PC-9 (cell line): ENCODE measurements around the gene NRG3. TPM values are rescaled to one million over a fixed set of nuclear protein-coding genes. Genes with fewer than 3 reads are reported as not detected.

Source experiments
- BruUV-seq: library from RNA; stranded (reverse); fragments of 400-500 nt; replicated peaks from 2 replicates; lab custom pipeline; 2021; lab: Mats Ljungman, UMichigan
- CTCF ChIA-PET: fragments of 300-600 bp; sonication (Branson Sonifier 250); formaldehyde crosslinking; loops from one replicate; lab custom pipeline; 2022; ENCODE audit warnings: antibody characterized with exemption; lab: Charles Lee
- POLR2A ChIA-PET: fragments of 300-600 bp; sonication (Branson Sonifier 250); formaldehyde crosslinking; loops from one replicate; lab custom pipeline; 2022; ENCODE audit warnings: antibody characterized with exemption; ENCODE audit not compliant: unreplicated experiment; lab: Charles Lee
- DNase-seq, 2 experiments: peaks; one replicate each; pipeline versions ENCODE4 v3.0.0 to v3.0.0-alpha.2; 2015 to 2022; ENCODE audit warnings: mixed read lengths in 1 of 2
- H2AFZ ChIP-seq: fragments of 200-600 bp; sonication (generic); 2 replicates; pipeline ENCODE4 v1.8.1; 2017; ENCODE audit warnings: antibody characterized with exemption
- H3F3A ChIP-seq: fragments of 200-600 bp; sonication (generic); 2 replicates; pipeline ENCODE4 v1.8.1; 2017; ENCODE audit warnings: antibody characterized with exemption, mild to moderate bottlenecking, low read depth; ENCODE audit not compliant: insufficient read depth
- H3K27ac ChIP-seq: fragments of 200-600 bp; sonication (generic); 2 replicates; pipeline ENCODE4 v1.6.1; 2016; ENCODE audit warnings: mixed run types
- H3K27me3 ChIP-seq: fragments of 200-600 bp; sonication (generic); 2 replicates; pipeline ENCODE4 v1.6.1; 2016; ENCODE audit warnings: low read depth, mixed run types; ENCODE audit not compliant: insufficient read depth
- H3K36me3 ChIP-seq: fragments of 200-600 bp; sonication (generic); 2 replicates; pipeline ENCODE4 v1.6.1; 2016; ENCODE audit warnings: low read depth, mixed run types
- H3K4me1 ChIP-seq: fragments of 200-600 bp; sonication (generic); replicated peaks from 2 replicates; pipeline ENCODE4 v1.6.1; 2016; ENCODE audit warnings: mixed run types; ENCODE audit not compliant: insufficient read depth
- H3K4me2 ChIP-seq: fragments of 200-600 bp; sonication (generic); 2 replicates; pipeline ENCODE4 v1.6.1; 2017; ENCODE audit warnings: mixed run types
- H3K4me3 ChIP-seq: fragments of 200-600 bp; sonication (generic); 2 replicates; pipeline ENCODE4 v1.6.1; 2016; ENCODE audit warnings: mixed run types
- H3K79me2 ChIP-seq: fragments of 200-600 bp; sonication (generic); 2 replicates; pipeline ENCODE4 v1.6.1; 2017; ENCODE audit warnings: low read depth, mixed run types
- H3K9me2 ChIP-seq: fragments of 200-600 bp; sonication (generic); 2 replicates; pipeline ENCODE4 v1.8.1; 2017; ENCODE audit warnings: mild to moderate bottlenecking; ENCODE audit not compliant: insufficient read depth
- H3K9me3 ChIP-seq: fragments of 200-600 bp; sonication (generic); 2 replicates; pipeline ENCODE4 v1.8.1; 2016; ENCODE audit warnings: low read depth; ENCODE audit not compliant: insufficient read depth
- H4K20me1 ChIP-seq: fragments of 200-600 bp; sonication (generic); 2 replicates; pipeline ENCODE4 v1.8.1; 2017; ENCODE audit not compliant: insufficient read depth
- EZH2 ChIP-seq: fragments of 200-600 bp; sonication (generic); IDR thresholded peaks from 2 replicates; pipeline ENCODE4 v1.8.0; 2017; ENCODE audit warnings: antibody characterized with exemption, low read depth
- intact Hi-C: fragments of 100-400 bp; cut with micrococcal nuclease; formaldehyde crosslinking; loops from one replicate; pipeline ENCODE4 v1.10.0; 2022; ENCODE audit not compliant: unreplicated experiment
- total RNA-seq: library from RNA; stranded (reverse); gene quantifications from 2 replicates; pipeline ENCODE4 v1.2.3, GENCODE V29; 2021
- TF ChIP-seq, protein P1 (sequence below): fragments of 200-600 bp; sonication (generic); conservative IDR thresholded peaks from 2 replicates; pipeline ENCODE4 v1.6.1; 2017; ENCODE audit warnings: mixed run types, antibody characterized with exemption, mild to moderate bottlenecking, moderate library complexity

Gene NRG3
- total RNA-seq, 1 experiment from 2014 or later: not detected

DNA sequence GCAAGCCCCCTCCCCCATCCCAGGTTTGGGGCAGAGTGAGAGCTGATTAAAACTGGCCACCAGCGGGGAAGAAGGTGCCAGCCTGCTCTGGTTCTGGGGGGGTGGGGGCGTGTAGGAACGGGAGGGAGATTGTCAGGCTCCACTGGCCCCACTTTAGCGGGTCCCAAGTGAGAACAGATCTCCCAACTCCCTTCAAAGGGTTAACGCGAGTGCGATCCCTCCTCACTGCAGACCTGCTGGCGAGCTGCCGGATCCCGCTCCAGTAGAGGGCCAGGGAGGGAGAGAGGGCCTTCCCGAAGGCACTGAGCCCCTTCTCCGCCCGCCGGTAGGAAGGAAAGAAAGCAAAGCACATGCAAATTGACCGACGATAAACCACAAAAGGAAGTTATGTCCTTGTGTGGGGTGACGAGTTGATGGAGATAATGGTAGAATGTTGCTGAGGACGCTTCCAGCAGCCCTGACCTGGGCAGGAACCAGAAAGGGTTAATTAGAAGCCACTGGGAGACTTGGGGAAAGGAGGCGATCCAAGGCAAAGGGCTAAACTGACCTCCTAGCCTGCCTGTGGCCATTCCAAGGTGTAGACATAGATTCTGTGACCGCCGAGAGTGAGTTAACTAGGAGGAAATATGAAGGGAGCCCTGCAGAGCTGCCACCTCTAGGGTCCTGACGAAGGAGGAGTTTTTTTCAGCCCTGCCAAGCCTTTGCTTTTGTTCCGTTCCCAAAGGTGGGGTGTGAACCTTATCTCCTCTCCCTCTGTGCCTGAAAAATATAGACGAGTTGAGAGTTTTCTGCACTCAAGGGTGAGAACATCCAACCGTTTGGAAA is 1.5 kb downstream of the NRG3 start:
- H3K27ac ChIP-seq: no peak overlapping the region
- no TSS peak for BruUV-seq
- no peaks in the 10 kb centered on the region for H3K9me3 ChIP-seq
- TF ChIP-seq, protein P1, sequence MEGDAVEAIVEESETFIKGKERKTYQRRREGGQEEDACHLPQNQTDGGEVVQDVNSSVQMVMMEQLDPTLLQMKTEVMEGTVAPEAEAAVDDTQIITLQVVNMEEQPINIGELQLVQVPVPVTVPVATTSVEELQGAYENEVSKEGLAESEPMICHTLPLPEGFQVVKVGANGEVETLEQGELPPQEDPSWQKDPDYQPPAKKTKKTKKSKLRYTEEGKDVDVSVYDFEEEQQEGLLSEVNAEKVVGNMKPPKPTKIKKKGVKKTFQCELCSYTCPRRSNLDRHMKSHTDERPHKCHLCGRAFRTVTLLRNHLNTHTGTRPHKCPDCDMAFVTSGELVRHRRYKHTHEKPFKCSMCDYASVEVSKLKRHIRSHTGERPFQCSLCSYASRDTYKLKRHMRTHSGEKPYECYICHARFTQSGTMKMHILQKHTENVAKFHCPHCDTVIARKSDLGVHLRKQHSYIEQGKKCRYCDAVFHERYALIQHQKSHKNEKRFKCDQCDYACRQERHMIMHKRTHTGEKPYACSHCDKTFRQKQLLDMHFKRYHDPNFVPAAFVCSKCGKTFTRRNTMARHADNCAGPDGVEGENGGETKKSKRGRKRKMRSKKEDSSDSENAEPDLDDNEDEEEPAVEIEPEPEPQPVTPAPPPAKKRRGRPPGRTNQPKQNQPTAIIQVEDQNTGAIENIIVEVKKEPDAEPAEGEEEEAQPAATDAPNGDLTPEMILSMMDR: no peak
- no peak for TF ChIP-seq EZH2
- no peaks in the 10 kb centered on the region for H3K27me3 ChIP-seq
- no peak overlapping the region for H3K4me3 ChIP-seq
- ChIA-PET CTCF (no interaction called here), POLR2A (no interaction called here)
- intact Hi-C loops: no loop called here
- H3K4me2 ChIP-seq: no peak overlapping the region
- H2AFZ ChIP-seq: no peak overlapping the region
- H4K20me1 ChIP-seq: no peaks in the 10 kb centered on the region
- no peaks in the 10 kb centered on the region for H3K36me3 ChIP-seq
- H3K4me1 ChIP-seq: no peaks in the 10 kb centered on the region
- H3K79me2 ChIP-seq: no peaks in the 10 kb centered on the region
- DNase-seq: no peak
- no peaks in the 10 kb centered on the region for H3K9me2 ChIP-seq
- no peaks in the 10 kb centered on the region for H3F3A ChIP-seq

DNA sequence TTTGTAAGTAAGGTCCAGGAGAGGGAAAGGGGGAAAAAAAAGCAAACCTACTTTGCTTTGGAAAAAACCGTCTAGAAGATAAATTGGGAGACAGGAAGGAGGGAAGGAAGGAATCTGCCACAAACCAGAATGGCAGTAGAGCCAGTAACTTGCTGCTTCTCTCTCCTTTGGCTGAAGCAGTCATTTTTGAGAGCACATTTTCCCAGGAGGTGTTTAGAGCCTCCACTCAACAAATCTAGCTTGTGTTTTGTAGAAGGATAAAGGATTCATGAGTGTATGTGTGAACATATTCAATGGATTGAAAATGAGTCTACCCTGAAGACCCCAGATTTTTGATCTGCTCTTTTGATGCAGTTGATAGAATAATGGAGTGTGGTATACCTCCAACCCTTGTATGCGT is 2.6 kb downstream of the NRG3 start:
- Histone ChIP-seq H3K9me2 (no peaks in the 10 kb centered on the region), H3K27me3 (no peaks in the 10 kb centered on the region), H3K4me2 (no peak overlapping the region), H3K79me2 (no peaks in the 10 kb centered on the region), H3F3A (no peaks in the 10 kb centered on the region), H3K4me3 (no peak overlapping the region), H3K4me1 (no peaks in the 10 kb centered on the region), H2AFZ (no peak overlapping the region), H3K9me3 (no peaks in the 10 kb centered on the region), H3K36me3 (no peaks in the 10 kb centered on the region), H4K20me1 (no peaks in the 10 kb centered on the region), H3K27ac (no peak overlapping the region)
- CTCF ChIA-PET: no interaction called here
- TF ChIP-seq, protein P1: no peak
- TF ChIP-seq EZH2: no peak
- DNase-seq: no peak
- BruUV-seq: no TSS peak
- intact Hi-C loops: no loop called here
- POLR2A ChIA-PET: no interaction called here

DNA sequence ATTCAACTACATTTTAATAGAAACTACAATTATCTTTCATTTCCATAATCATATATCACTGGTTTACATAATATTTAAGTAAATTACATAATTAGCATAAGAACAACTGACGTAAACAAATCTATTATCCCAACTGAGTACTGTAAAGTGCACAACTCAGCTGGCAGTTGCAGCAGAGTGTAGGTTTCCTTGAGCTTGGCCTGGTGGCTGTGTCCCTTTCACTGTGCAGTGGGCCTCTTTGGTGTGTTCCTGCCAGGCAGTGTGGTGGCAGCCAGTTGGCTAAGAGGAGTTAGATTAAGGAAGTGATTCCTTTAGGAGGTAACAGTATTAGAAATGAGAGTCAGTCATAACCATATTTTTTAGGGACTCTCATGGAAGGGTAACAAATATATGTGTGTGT is 7.0 kb downstream of the NRG3 start:
- no TSS peak for BruUV-seq
- no peak overlapping the region for H3K4me2 ChIP-seq
- no peak overlapping the region for H3K27ac ChIP-seq
- no peaks in the 10 kb centered on the region for H3K4me1 ChIP-seq
- H3K4me3 ChIP-seq: no peak overlapping the region
- H4K20me1 ChIP-seq: no peaks in the 10 kb centered on the region
- no peaks in the 10 kb centered on the region for H3F3A ChIP-seq
- H3K27me3 ChIP-seq: no peaks in the 10 kb centered on the region
- no peak for DNase-seq
- H3K36me3 ChIP-seq: no peaks in the 10 kb centered on the region
- no peak overlapping the region for H2AFZ ChIP-seq
- no peaks in the 10 kb centered on the region for H3K79me2 ChIP-seq
- intact Hi-C loops: no loop called here
- ChIA-PET CTCF (no interaction called here), POLR2A (no interaction called here)
- TF ChIP-seq, protein P1: no peak
- TF ChIP-seq EZH2: no peak
- H3K9me2 ChIP-seq: no peaks in the 10 kb centered on the region
- H3K9me3 ChIP-seq: no peaks in the 10 kb centered on the region
